Type B pancreatic cell (in vitro differentiated cells): ENCODE results near the gene IL16. TPM values are rescaled to one million over a fixed set of nuclear protein-coding genes. Genes with fewer than 3 reads are reported as not detected.

Experiments
- DNase-seq: peaks from one replicate; pipeline ENCODE4 v3.0.0; 2021; ENCODE audit warnings: mixed read lengths; ENCODE audit not compliant: unreplicated experiment; ENCODE audit errors: extremely low spot score
- H3K27ac Mint-ChIP-seq: 2 replicates; pipeline ENCODE4 v1.8.0; 2021; ENCODE audit warnings: mild to moderate bottlenecking, mixed read lengths
- H3K27me3 Mint-ChIP-seq: 2 replicates; pipeline ENCODE4 v1.8.0; 2021; ENCODE audit warnings: mixed read lengths
- H3K36me3 Mint-ChIP-seq: 2 replicates; pipeline ENCODE4 v1.8.0; 2021; ENCODE audit warnings: mixed read lengths
- H3K4me1 Mint-ChIP-seq: one replicate; pipeline ENCODE4 v1.8.0; 2021; ENCODE audit warnings: mixed read lengths; ENCODE audit not compliant: unreplicated experiment
- H3K4me3 Mint-ChIP-seq: 2 replicates; pipeline ENCODE4 v1.8.0; 2021; ENCODE audit warnings: mild to moderate bottlenecking, mixed read lengths
- H3K9me3 Mint-ChIP-seq: 2 replicates; pipeline ENCODE4 v1.8.0; 2021; ENCODE audit warnings: mixed read lengths
- total RNA-seq: library from RNA; stranded (reverse); gene quantifications from 2 replicates; pipeline ENCODE4 v1.2.1, GENCODE V29; 2021; ENCODE audit warnings: low replicate concordance
- TF ChIP-seq, protein P1 (sequence below): fragments of 200-600 bp; sonication (generic); conservative IDR thresholded peaks from 2 replicates; pipeline ENCODE4 v1.5.0; 2021; ENCODE audit warnings: antibody characterized with exemption, mild to moderate bottlenecking

IL16 gene
- total RNA-seq, 1 donor from 2014 or later = 0.14 TPM

DNA sequence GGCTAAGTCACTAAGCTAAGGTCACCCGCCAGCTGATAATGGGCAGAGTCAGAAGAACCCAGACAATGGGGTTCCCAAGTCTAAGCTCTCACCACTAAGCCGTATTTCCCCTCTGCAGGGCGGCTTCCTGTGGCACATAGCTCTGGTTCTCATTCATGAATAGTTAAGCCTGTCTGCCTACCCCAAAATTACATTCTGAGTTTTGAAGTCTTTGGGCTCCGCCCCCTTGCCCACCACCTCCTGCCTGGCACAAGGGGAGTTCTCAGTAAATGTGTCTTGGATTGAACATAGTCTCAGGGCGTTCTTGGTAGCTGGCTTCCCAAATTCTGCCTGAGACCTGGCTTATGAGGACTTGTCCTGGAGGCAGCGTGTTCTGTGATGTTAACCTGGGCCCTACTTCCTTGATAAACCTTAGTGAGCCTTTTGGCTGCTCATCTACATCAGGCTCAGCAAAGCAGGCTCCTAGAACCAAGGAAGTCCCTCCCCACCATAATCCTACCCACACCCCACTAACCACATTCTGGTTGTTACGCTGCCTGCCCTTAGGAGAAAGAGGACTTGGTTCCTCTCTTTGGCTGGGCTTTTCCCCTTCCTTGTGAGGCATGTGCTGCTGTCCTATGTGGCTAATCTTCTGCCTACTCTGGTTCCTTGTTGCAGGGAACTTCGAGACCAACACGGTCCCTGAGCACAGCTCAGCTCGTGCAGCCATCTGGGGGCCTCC is 72.4 kb downstream of the IL16 start:
- Mint-ChIP-seq H3K4me3 (no peak overlapping the region), H3K36me3 (no peaks in the 10 kb centered on the region), H3K4me1 (peaks cover 16% of the 10 kb centered on the region), H3K27me3 (peaks cover 35% of the 10 kb centered on the region), H3K9me3 (no peaks in the 10 kb centered on the region), H3K27ac (no peak overlapping the region)
- TF ChIP-seq, protein P1, sequence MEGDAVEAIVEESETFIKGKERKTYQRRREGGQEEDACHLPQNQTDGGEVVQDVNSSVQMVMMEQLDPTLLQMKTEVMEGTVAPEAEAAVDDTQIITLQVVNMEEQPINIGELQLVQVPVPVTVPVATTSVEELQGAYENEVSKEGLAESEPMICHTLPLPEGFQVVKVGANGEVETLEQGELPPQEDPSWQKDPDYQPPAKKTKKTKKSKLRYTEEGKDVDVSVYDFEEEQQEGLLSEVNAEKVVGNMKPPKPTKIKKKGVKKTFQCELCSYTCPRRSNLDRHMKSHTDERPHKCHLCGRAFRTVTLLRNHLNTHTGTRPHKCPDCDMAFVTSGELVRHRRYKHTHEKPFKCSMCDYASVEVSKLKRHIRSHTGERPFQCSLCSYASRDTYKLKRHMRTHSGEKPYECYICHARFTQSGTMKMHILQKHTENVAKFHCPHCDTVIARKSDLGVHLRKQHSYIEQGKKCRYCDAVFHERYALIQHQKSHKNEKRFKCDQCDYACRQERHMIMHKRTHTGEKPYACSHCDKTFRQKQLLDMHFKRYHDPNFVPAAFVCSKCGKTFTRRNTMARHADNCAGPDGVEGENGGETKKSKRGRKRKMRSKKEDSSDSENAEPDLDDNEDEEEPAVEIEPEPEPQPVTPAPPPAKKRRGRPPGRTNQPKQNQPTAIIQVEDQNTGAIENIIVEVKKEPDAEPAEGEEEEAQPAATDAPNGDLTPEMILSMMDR = no peak
- no peak for DNase-seq

DNA sequence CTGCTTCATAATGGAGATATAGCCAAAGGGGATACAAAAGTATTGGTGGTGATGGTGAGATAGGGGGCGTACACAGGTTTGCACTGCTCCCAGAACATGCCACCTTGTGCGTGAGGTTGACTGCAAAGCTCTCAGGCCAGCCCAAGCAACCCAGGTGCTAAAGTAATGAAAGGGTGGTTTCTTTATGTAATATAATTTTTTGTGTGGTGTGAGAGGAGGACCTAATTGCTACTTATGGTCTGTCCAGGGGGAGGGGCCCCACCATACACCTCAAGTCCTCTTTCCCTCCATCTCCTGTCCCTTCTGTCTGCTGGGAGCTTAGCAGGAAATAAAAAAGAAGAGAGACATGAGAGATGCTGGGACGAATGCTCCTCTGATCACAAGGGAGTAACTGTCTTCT is 73.5 kb downstream of the IL16 start:
- Mint-ChIP-seq H3K4me3 (no peak overlapping the region), H3K27me3 (peaks cover 30% of the 10 kb centered on the region), H3K4me1 (peaks cover 21% of the 10 kb centered on the region), H3K27ac (no peak overlapping the region), H3K36me3 (no peaks in the 10 kb centered on the region), H3K9me3 (no peaks in the 10 kb centered on the region)
- TF ChIP-seq, protein P1 = no peak
- no peak for DNase-seq

DNA sequence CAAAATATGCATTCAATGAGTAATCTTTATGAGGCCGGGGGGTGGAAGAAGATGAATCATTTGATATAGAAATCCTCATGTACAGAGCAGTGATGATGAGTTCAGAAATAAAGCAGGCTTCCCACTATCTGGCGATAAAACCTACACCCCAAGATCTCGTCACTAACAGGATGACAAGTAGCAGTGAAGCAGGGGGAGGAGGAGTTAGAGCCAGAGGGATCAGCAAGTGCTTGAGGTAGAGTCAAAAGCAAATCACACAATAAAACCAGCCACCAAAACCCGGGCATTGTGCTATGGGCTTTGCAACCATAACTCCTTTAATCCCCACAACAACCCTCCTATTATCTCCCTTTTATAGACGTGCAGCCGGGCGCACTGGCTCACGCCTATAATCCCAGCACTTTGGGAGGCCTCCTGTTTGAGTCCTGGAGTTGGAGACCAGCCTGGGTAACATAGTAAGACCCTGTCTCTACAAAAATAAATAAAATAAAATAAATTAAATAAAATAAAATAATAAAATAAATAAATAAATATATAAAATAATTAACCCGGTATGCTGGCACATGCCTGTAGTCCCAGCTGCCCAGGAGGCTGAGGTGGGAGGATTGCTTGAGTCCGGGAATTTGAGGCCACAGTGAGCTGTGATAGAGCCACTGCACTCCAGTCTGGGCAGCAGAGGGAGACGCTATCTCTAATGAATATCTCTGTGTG is 74.3 kb downstream of the IL16 start:
- Mint-ChIP-seq H3K36me3 (no peaks in the 10 kb centered on the region), H3K27ac (no peak overlapping the region), H3K9me3 (no peaks in the 10 kb centered on the region), H3K4me3 (no peak overlapping the region), H3K4me1 (peaks cover 17% of the 10 kb centered on the region), H3K27me3 (peaks cover 24% of the 10 kb centered on the region)
- TF ChIP-seq, protein P1 = no peak
- no peak for DNase-seq

DNA sequence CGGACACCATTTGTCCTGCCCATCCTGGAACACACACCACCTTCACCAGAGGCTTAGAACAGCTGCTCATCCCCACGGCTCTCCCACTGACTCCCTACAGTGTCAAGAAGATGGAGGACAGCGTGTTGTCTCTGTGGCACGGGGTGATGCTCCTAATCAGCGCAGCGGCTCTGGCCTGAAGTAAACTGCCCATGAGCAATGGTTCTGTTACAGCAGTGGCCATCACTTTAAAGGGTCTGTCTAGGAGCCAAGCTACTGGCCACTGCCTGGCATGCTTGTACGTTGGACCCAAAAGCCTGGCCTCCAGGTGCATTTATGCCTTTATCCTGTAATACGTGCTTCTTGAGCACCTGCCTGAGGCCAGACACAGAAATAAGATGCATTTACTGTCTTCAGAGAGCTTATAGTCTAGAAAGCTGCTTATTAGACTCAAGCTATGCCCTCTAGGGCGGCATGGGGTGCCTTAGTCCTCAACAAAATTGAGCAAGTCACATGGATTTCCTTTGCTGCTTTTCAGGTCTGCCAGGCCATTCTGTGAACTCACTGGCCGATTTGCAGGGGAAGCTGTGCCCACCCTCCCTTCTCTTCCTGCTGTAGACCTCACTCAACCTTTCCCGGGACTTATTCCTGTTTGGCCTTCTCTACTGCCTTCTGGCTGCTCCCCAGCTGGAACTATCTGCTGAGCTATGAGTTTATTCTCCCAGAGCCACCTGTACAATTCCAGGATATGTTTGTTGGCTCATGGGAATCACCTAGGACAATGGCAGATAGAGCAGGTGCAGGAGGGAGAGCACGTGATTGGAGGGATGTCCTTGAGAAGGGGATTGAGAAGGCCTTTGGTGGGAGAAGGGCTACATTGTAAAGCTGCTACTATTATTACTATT is 75.3 kb downstream of the IL16 start:
- H3K4me1 Mint-ChIP-seq = peaks cover 11% of the 10 kb centered on the region
- H3K27ac Mint-ChIP-seq = no peak overlapping the region
- H3K9me3 Mint-ChIP-seq = peaks cover 3% of the 10 kb centered on the region
- H3K4me3 Mint-ChIP-seq = no peak overlapping the region
- peaks cover 18% of the 10 kb centered on the region for H3K27me3 Mint-ChIP-seq
- DNase-seq = no peak
- H3K36me3 Mint-ChIP-seq = peaks cover 3% of the 10 kb centered on the region
- TF ChIP-seq, protein P1 = no peak

DNA sequence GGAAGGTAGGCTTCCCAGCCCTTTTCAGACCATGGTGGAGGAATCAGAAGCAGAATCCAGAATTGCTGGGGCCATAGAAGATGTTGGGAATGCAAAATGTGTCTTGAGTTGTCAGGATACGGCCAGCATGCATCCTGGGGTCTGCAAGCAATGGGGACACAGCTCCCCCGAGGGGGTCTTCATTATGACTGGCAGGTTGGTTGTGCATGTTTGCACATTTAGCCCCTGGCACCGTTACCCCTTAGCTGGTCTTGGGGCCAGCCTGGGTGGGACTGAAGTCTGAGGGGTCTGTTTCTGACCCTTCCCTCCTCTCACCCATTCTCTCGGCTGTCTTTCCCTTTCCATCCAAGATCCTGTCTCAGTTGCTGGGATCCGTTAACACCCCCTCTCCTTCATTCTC is 76.5 kb downstream of the IL16 start:
- H3K4me3 Mint-ChIP-seq = no peak overlapping the region
- no peak for DNase-seq
- peaks cover 5% of the 10 kb centered on the region for H3K9me3 Mint-ChIP-seq
- H3K27ac Mint-ChIP-seq = no peak overlapping the region
- TF ChIP-seq, protein P1 = no peak
- H3K27me3 Mint-ChIP-seq = peaks cover 13% of the 10 kb centered on the region
- H3K4me1 Mint-ChIP-seq = peaks cover 11% of the 10 kb centered on the region
- H3K36me3 Mint-ChIP-seq = peaks cover 3% of the 10 kb centered on the region
